Natural killer cell (primary cell): ENCODE data around the gene ISM1. TPM values are rescaled to one million over a fixed set of nuclear protein-coding genes. Genes with fewer than 3 reads are reported as not detected.
A peak's percentile ranks its signal among the peaks of the same experiment; 100 is the strongest.

Experiments used
- ATAC-seq, 3 donors: fragments of 150-1000 bp in 2 of 3; fragments of 200-7000 bp in 1 of 3; cut with Tn5 transposase; 1 replicate in 1 of 3; 2 replicates in 2 of 3; pipeline ENCODE4 v1.10.0; 2021; ENCODE audit warnings: mild to moderate bottlenecking in 2 of 3, moderate library complexity in 2 of 3
- DNase-seq, 2 donors: peaks; one replicate each; pipeline versions ENCODE4 v3.0.0 to v3.0.0-alpha.2; 2013 to 2021; ENCODE audit warnings: mixed read lengths in 1 of 2
- H3K27ac ChIP-seq: one replicate; pipeline ENCODE4 v1.5.1; 2013; ENCODE audit warnings: mild to moderate bottlenecking, low read length
- H3K27me3 ChIP-seq: one replicate; pipeline ENCODE4 v1.6.1; 2013; ENCODE audit warnings: low read length; ENCODE audit not compliant: control insufficient read depth, insufficient read depth
- H3K36me3 ChIP-seq: one replicate; pipeline ENCODE4 v1.6.1; 2013; ENCODE audit warnings: low read length; ENCODE audit not compliant: control insufficient read depth, insufficient read depth
- H3K4me1 ChIP-seq: one replicate; pipeline ENCODE4 v1.6.1; 2013; ENCODE audit warnings: low read length; ENCODE audit not compliant: control insufficient read depth, insufficient read depth
- H3K4me3 ChIP-seq: one replicate; pipeline ENCODE4 v1.5.1; 2013; ENCODE audit warnings: low read length
- H3K9me3 ChIP-seq: one replicate; pipeline ENCODE4 v1.6.1; 2013; ENCODE audit warnings: low read length; ENCODE audit not compliant: control insufficient read depth, insufficient read depth
- H3K27ac Mint-ChIP-seq, 2 donors: one replicate each; pipeline ENCODE4 v1.8.0; 2022; ENCODE audit warnings: mild to moderate bottlenecking in 2 of 2, mixed read lengths in 2 of 2, moderate library complexity in 1 of 2
- H3K27me3 Mint-ChIP-seq, 2 donors: one replicate each; pipeline ENCODE4 v1.8.0; 2022; ENCODE audit warnings: low read depth in 2 of 2, mixed read lengths in 2 of 2
- H3K36me3 Mint-ChIP-seq: one replicate; pipeline ENCODE4 v1.8.0; 2022; ENCODE audit warnings: mixed read lengths
- H3K4me1 Mint-ChIP-seq, 2 donors: one replicate each; pipeline ENCODE4 v1.8.0; 2022; ENCODE audit warnings: mixed read lengths in 2 of 2
- H3K4me3 Mint-ChIP-seq: one replicate; pipeline ENCODE4 v1.8.0; 2022; ENCODE audit warnings: mild to moderate bottlenecking, moderate library complexity, mixed read lengths
- H3K9me3 Mint-ChIP-seq, 2 donors: one replicate each; pipeline ENCODE4 v1.8.0; 2022; ENCODE audit warnings: mixed read lengths in 2 of 2
- CTCF ChIP-seq: fragments of 200-600 bp; IDR thresholded peaks from one replicate; pipeline ENCODE4 v1.8.0; 2022; ENCODE audit warnings: antibody characterized with exemption
- WGBS: methylation state at CpG from one replicate; pipeline ENCODE4 v1.1.7; 2013; ENCODE audit warnings: missing lambda C conversion rate; ENCODE audit not compliant: insufficient coverage; 5-methylcytosine and 5-hydroxymethylcytosine counted together
- intact Hi-C: fragments of 100-400 bp; cut with micrococcal nuclease; formaldehyde crosslinking; loops from one replicate; pipeline ENCODE4 v1.14.2; 2022
- total RNA-seq, 4 donors: library from RNA; stranded (reverse); fragments of 120-200 nt in 1 of 4; gene quantifications; one replicate each; pipeline versions ENCODE4 v1.2.3 to v1.2.4, GENCODE V29; 2013 to 2022

ISM1 gene
- total RNA-seq, 3 donors from 2014 or later (not counting 1 experiment from before 2014, with no cell fraction given) = 0.13 TPM; not detected in 2

GRCh38 chr20:13259921-13260320 lies 38.8 kb downstream of the ISM1 start:
- no peaks in the 10 kb centered on the region for H3K9me3 ChIP-seq
- no peaks in the 10 kb centered on the region for H3K27me3 Mint-ChIP-seq
- H3K27ac ChIP-seq = no peak overlapping the region
- intact Hi-C loops = no loop called here
- no peak for TF ChIP-seq CTCF
- no peaks in the 10 kb centered on the region for H3K36me3 Mint-ChIP-seq
- DNase-seq = no peak
- H3K4me3 ChIP-seq = no peak overlapping the region
- H3K4me3 Mint-ChIP-seq = no peak overlapping the region
- no peaks in the 10 kb centered on the region for H3K27me3 ChIP-seq
- H3K9me3 Mint-ChIP-seq = no peaks in the 10 kb centered on the region
- 92% methylated on average over 2 of the region's 3 CpGs for WGBS
- no peak overlapping the region for H3K27ac Mint-ChIP-seq
- no peaks in the 10 kb centered on the region for H3K36me3 ChIP-seq
- no peak for ATAC-seq
- no peaks in the 10 kb centered on the region for H3K4me1 ChIP-seq
- no peaks in the 10 kb centered on the region for H3K4me1 Mint-ChIP-seq

- no peak for DNase-seq
- H3K4me3 ChIP-seq = no peak overlapping the region
- TF ChIP-seq CTCF = no peak
- H3K27me3 ChIP-seq = no peaks in the 10 kb centered on the region
- H3K4me3 Mint-ChIP-seq = no peak overlapping the region
- H3K9me3 ChIP-seq = no peaks in the 10 kb centered on the region
- no peak overlapping the region for H3K27ac ChIP-seq
- WGBS = 85% methylated on average over 5 of the region's 7 CpGs
- H3K36me3 Mint-ChIP-seq = no peaks in the 10 kb centered on the region
- no peaks in the 10 kb centered on the region for H3K4me1 ChIP-seq
- intact Hi-C loops = no loop called here
- no peaks in the 10 kb centered on the region for H3K9me3 Mint-ChIP-seq
- no peak overlapping the region for H3K27ac Mint-ChIP-seq
- no peak for ATAC-seq
- no peaks in the 10 kb centered on the region for H3K27me3 Mint-ChIP-seq
- H3K4me1 Mint-ChIP-seq = no peaks in the 10 kb centered on the region
- no peaks in the 10 kb centered on the region for H3K36me3 ChIP-seq
Observed at GRCh38 chr20:13260650-13261279, 39.7 kb downstream of the ISM1 start.

- no peaks in the 10 kb centered on the region for H3K36me3 Mint-ChIP-seq
- no peak overlapping the region for H3K4me3 Mint-ChIP-seq
- Histone ChIP-seq H3K4me1 (no peaks in the 10 kb centered on the region), H3K27ac (no peak overlapping the region), H3K36me3 (no peaks in the 10 kb centered on the region), H3K27me3 (no peaks in the 10 kb centered on the region), H3K9me3 (no peaks in the 10 kb centered on the region), H3K4me3 (no peak overlapping the region)
- H3K27me3 Mint-ChIP-seq = no peaks in the 10 kb centered on the region
- ATAC-seq = peak; percentile 49 to 85 (median 66)
- no peaks in the 10 kb centered on the region for H3K4me1 Mint-ChIP-seq
- H3K9me3 Mint-ChIP-seq = no peaks in the 10 kb centered on the region
- TF ChIP-seq CTCF = peak; percentile 68
- intact Hi-C loops = loop anchor here (1.0 kb wide), 2 partner anchors 142 to 336 kb away; no protein-coding TSS in a partner anchor
- H3K27ac Mint-ChIP-seq = no peak overlapping the region
- DNase-seq = peak; percentile 37 to 81
- WGBS = 92% methylated on average over 8 of the region's 8 CpGs
Observed at GRCh38 chr20:13261460-13262301, 40.6 kb downstream of the ISM1 start.
